Bronchial epithelial cell (primary cell): ENCODE data around the gene GFRA1. TPM values are rescaled to one million over a fixed set of nuclear protein-coding genes. Genes with fewer than 3 reads are reported as not detected.

Experiments used
- DNase-seq: peaks from one replicate; pipeline ENCODE4 v3.0.0-alpha.2; 2010; ENCODE audit warnings: low read depth
- FAIRE-seq: peaks from 2 replicates; lab custom pipeline; 2011; peaks lifted over from hg19 to GRCh38; lab: Jason Lieb, UNC
- H3K27me3 ChIP-seq: 2 replicates; pipeline ENCODE4 v1.5.1; 2011; ENCODE audit warnings: low read length; ENCODE audit not compliant: control insufficient read depth, insufficient read depth
- H3K36me3 ChIP-seq: 2 replicates; pipeline ENCODE4 v1.5.1; 2011; ENCODE audit warnings: low read length; ENCODE audit not compliant: control insufficient read depth, insufficient read depth
- H3K4me3 ChIP-seq: 2 replicates; pipeline ENCODE4 v1.5.1; 2011; ENCODE audit warnings: mild to moderate bottlenecking, low read depth, low read length, control low read depth
- total RNA-seq: library from RNA; depleted of rRNA; stranded (reverse); fragments of >200 nt; gene quantifications from 2 replicates; pipeline ENCODE4 v1.2.1, GENCODE V29; 2014
- TF ChIP-seq, protein P1 (sequence below): IDR thresholded peaks from 2 replicates; pipeline ENCODE4 v1.5.1; 2011; ENCODE audit warnings: mild to moderate bottlenecking, moderate library complexity, low read length, control low read depth, inconsistent platforms; ENCODE audit not compliant: insufficient read depth, severe bottlenecking

The GFRA1 gene
- total RNA-seq, 1 donor from 2014 or later = under 0.01 TPM

DNA sequence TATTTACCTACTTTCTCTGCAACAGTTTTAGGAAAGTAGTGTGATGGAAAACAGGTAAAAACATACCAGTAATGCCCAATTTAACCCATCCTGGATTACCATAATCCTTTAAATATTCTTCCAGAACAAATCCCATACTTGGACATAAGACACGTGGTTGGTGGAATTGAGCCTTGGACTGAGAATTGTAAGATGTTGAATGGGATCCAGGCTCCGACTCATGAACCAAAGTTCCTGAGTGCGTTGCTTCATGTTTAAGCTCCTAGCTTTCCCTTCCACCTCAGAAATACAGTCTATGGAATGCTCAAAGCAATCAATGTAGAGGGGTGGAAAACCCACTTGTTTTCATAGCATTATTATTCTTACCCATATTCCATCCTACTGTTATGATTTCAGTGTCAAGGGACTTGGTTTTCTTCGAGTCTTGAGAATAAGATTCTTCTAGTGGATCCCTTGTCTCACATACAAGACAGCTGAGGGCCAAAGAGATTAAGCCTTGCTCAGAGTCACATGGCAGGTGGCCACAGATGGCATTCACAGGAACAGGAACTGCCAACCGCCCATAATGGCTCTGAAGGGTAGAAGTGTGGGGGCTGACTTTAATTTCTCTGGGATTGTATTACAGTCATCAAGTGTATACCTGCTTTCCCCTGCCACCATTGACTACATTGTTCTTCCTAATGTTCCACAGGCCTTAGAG is 171.2 kb downstream of the GFRA1 start:
- DNase-seq (no peak), FAIRE-seq (no peak)
- TF ChIP-seq, protein P1, sequence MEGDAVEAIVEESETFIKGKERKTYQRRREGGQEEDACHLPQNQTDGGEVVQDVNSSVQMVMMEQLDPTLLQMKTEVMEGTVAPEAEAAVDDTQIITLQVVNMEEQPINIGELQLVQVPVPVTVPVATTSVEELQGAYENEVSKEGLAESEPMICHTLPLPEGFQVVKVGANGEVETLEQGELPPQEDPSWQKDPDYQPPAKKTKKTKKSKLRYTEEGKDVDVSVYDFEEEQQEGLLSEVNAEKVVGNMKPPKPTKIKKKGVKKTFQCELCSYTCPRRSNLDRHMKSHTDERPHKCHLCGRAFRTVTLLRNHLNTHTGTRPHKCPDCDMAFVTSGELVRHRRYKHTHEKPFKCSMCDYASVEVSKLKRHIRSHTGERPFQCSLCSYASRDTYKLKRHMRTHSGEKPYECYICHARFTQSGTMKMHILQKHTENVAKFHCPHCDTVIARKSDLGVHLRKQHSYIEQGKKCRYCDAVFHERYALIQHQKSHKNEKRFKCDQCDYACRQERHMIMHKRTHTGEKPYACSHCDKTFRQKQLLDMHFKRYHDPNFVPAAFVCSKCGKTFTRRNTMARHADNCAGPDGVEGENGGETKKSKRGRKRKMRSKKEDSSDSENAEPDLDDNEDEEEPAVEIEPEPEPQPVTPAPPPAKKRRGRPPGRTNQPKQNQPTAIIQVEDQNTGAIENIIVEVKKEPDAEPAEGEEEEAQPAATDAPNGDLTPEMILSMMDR = no peak
- Histone ChIP-seq H3K27me3 (no peaks in the 10 kb centered on the region), H3K4me3 (no peak overlapping the region), H3K36me3 (no peaks in the 10 kb centered on the region)

DNA sequence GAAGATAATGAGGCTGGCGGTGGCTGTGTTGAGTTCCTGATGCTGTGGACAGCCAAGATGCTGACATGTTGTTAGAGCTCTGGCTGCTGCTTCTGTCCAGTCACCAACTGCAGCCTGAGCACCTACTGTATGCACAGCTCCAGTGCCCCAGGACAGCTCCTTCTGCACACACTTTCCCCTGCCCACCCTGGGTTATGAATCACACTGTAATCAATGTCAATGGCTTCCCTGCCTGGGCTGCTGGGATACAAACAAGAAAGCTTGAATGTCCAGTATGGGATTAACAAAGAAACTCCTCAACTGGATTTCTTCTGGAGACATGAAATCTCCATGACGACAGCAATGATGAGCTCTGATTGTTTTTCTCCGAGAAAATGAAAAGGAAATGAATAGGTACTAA is 172.0 kb downstream of the GFRA1 start:
- DNase-seq (no peak), FAIRE-seq (no peak)
- no peaks in the 10 kb centered on the region for H3K27me3 ChIP-seq
- no peak overlapping the region for H3K4me3 ChIP-seq
- TF ChIP-seq, protein P1 = no peak
- H3K36me3 ChIP-seq = no peaks in the 10 kb centered on the region

DNA sequence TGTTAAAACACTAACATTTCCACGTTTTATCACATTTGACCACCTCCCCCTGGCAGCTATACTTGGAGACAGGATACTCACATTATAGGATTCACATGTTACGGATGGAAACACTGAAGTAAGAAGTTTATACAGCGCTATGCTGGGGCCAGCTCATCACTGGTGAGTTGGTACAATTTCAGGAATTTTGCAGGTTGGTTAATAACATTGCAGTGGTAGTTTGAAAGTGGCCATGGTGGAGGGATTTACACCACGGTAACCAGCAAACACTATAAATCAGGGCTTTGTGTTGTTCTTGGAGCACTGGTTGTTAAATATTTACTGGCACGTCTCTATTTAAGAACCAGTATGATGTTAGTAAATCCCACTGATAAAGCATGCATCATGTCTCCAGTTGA is 174.0 kb downstream of the GFRA1 start:
- TF ChIP-seq, protein P1 = no peak
- Histone ChIP-seq H3K27me3 (no peaks in the 10 kb centered on the region), H3K4me3 (no peak overlapping the region), H3K36me3 (no peaks in the 10 kb centered on the region)
- no peak for FAIRE-seq
- DNase-seq = no peak

DNA sequence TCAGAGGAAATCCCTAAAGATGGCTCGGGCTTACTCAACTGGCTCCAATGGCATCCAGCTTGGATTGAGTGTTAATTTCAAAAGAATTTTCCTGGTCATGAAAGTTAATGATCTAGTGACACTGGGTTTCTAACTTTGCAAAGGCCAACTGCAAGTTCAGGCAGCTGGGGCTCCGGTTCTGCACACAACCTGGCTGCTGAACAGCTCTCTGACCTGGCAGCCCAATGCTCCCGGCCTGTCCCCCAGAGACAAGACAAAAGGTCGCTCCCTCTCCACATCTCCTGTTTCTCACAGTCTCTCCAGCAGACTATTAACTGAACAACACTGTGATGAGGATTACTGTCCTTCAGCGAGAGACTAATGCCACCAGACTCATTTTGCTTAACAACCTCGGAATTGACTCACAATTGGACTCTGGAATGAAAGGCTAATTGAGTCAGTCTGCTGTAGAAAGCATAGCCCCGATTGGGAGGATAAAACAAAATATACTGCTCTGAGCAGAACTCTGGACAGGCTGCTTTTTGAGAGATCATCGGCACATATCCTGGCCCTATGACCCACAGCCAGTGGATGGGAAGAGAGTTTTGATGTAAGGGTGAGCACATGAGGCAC is 174.5 kb downstream of the GFRA1 start:
- FAIRE-seq (no peak), DNase-seq (no peak)
- no peak overlapping the region for H3K4me3 ChIP-seq
- TF ChIP-seq, protein P1 = no peak
- no peaks in the 10 kb centered on the region for H3K36me3 ChIP-seq
- H3K27me3 ChIP-seq = no peaks in the 10 kb centered on the region

DNA sequence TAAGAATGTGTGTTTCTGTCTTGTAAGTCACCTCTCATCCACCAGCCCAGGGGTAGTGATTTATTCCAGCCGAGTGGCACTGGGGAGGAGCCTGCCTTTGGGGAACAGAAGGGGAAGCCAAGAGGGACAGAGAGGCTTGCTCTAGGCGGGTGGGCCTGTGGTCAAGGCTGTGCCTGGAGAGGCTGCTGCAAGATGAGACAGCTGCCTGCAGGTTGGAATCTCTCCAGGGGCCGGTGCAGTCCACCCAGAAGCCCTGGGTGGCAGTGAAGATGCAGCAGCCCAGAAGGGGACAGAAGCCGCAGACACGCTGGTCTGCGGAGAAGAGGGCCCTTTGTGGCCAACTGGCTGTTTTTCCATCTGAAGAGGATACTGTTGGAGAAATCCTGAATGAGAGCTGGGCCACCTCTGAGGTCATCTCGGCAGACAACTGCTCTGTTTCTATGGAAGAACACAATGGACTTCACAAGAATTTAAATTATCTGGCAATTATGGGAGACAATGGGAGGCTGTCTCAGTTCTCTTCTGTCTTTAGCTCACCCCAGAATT is 175.7 kb downstream of the GFRA1 start:
- Histone ChIP-seq H3K27me3 (no peaks in the 10 kb centered on the region), H3K4me3 (no peak overlapping the region)
- FAIRE-seq = no peak

More for the DNA sequence above, 175.7 kb downstream of the GFRA1 start:
- no peak for DNase-seq
- no peaks in the 10 kb centered on the region for H3K36me3 ChIP-seq
- TF ChIP-seq, protein P1 = no peak
